Measurements from ENCODE around the gene NBEA.

NBEA gene

GRCh38 chr13:35354882-35355281 is 412.8 kb downstream of the NBEA start:
- TF ChIP-seq CTCF (IDR thresholded peaks at IDR 0.05) = no peak

GRCh38 chr13:35356572-35356971 is 414.5 kb downstream of the NBEA start:
- no peak for TF ChIP-seq CTCF (IDR thresholded peaks at IDR 0.05)

GRCh38 chr13:35365883-35366282 is 423.8 kb downstream of the NBEA start:
- no peak for TF ChIP-seq CTCF (IDR thresholded peaks at IDR 0.05)

GRCh38 chr13:35367586-35367985 is 425.5 kb downstream of the NBEA start:
- no peak for TF ChIP-seq CTCF (IDR thresholded peaks at IDR 0.05)

GRCh38 chr13:35378939-35379338 is 436.9 kb downstream of the NBEA start:
- TF ChIP-seq CTCF (IDR thresholded peaks at IDR 0.05) = no peak

- TF ChIP-seq CTCF (IDR thresholded peaks at IDR 0.05) = no peak
These were observed 437.6 kb downstream of the NBEA start for GRCh38 chr13:35379663-35380062.

- TF ChIP-seq CTCF (IDR thresholded peaks at IDR 0.05) = no peak
These were observed 445.7 kb downstream of the NBEA start for GRCh38 chr13:35387682-35388250.

Data from LNCAP (cell line).